ENCODE data around the gene TMEM232. TPM values are rescaled to one million over a fixed set of nuclear protein-coding genes. Genes with fewer than 3 reads are reported as not detected.

The TMEM232 gene
- total RNA-seq, 2 experiments from 2014 or later, result 0.28 to 0.76 TPM

DNA sequence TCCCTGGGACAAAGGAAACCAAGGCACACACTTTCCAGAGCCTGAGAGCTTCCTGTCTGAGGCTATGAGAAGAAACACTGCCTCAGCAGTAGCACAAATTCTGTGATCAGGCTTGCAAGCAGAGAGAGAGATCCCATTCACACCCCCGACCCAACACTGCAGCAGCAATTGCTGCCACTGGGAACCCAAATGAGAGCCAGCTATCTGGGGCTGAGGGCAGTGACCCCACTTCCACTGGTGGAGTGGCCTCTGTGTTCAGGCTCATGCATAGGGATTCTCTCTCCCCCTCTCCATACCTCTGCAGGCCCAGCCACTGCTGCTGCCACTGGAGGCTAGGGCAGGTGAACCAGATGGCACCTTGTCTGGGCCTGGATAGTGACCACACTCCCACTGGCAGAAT is 95.2 kb downstream of the TMEM232 start:
- no peak overlapping the region for H3K27ac Mint-ChIP-seq
- H3K36me3 Mint-ChIP-seq, result no peaks in the 10 kb centered on the region
- no peak overlapping the region for H3K4me3 Mint-ChIP-seq
- H3K9me3 Mint-ChIP-seq (ENCODE audit: low read depth), result no peaks in the 10 kb centered on the region
- no peaks in the 10 kb centered on the region for H3K27me3 Mint-ChIP-seq
- DNase-seq (no peak), ATAC-seq (no peak)
- no peaks in the 10 kb centered on the region for H3K4me1 Mint-ChIP-seq
- CTCF ChIA-PET, result no interaction called here

DNA sequence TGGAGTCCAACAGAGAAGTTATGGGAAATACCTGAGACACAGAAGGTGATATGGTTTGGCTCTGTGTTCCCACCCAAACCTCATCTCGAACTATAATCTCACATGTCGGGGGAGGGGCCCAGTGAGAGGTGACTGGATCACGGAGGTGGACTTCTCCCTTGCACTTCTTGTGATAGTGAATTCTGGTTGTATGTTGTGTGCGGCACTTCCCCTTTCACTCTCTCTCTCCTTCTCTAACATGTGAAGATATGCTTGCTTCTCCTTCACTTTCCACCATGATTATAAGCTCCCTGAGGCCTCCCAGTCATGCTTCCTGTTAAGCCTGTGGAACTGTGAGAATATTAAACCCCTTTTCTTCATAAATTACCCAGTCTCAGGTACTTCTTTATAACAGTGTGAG is 96.1 kb downstream of the TMEM232 start:
- DNase-seq (no peak), ATAC-seq (no peak)
- no peaks in the 10 kb centered on the region for H3K9me3 Mint-ChIP-seq (ENCODE audit: low read depth)
- CTCF ChIA-PET, result no interaction called here
- no peaks in the 10 kb centered on the region for H3K27me3 Mint-ChIP-seq
- H3K4me1 Mint-ChIP-seq, result no peaks in the 10 kb centered on the region
- H3K36me3 Mint-ChIP-seq, result no peaks in the 10 kb centered on the region
- H3K27ac Mint-ChIP-seq, result no peak overlapping the region
- no peak overlapping the region for H3K4me3 Mint-ChIP-seq

DNA sequence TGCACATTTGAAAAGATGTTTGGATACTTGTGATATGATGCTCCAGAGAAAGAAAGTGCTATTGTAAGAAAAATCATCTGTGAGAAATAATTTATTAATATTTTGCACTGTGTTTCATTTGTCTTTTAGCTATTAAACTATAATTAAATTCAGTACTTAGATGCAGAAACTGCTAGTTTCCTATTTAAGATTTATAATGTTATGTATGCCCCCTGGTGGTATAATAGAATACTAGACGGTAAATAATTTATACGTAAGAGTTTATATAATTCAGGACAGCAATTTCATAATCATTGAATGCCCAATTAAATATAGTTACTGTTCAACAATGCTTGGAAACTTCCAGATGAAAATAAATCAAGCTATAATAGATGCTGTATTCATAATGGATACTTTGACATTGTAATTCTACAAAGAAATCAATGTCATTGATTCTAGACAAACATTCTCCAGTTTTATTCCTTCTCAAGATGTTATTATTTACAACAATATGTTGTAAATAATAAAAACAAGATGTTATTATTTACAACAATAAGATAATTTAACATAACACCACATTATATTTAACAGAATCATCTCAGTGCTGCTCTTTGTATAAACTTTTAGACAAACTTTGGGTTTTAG is 101.0 kb downstream of the TMEM232 start:
- no peaks in the 10 kb centered on the region for H3K27me3 Mint-ChIP-seq
- DNase-seq (no peak), ATAC-seq (no peak)
- CTCF ChIA-PET, result no interaction called here
- H3K4me3 Mint-ChIP-seq, result no peak overlapping the region
- H3K36me3 Mint-ChIP-seq, result no peaks in the 10 kb centered on the region
- H3K27ac Mint-ChIP-seq, result no peak overlapping the region
- H3K4me1 Mint-ChIP-seq, result no peaks in the 10 kb centered on the region
- H3K9me3 Mint-ChIP-seq (ENCODE audit: low read depth), result no peaks in the 10 kb centered on the region

DNA sequence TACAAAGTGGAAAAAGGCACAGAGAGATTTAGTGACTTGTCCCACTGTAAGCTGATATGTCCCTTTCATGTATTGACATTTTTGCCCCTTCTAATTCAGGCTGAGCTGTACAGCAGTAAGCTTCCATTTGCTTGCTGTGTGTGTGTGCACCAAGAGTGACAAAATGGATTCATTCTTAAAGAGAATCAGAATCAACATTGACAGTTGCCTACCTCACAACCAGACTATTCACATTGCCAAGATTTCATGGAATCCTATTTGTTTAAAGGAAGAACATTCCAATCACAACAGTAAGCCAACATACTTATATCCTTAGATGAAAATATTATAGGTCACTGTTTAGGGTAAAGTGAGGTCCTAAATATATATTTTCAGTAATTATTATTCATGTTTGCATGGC is 102.6 kb downstream of the TMEM232 start:
- Mint-ChIP-seq H3K27ac (no peak overlapping the region), H3K4me1 (no peaks in the 10 kb centered on the region), H3K36me3 (no peaks in the 10 kb centered on the region), H3K4me3 (no peak overlapping the region), H3K27me3 (no peaks in the 10 kb centered on the region), H3K9me3 (ENCODE audit: low read depth) (no peaks in the 10 kb centered on the region)
- no peak for DNase-seq
- CTCF ChIA-PET, result no interaction called here
- no peak for ATAC-seq

DNA sequence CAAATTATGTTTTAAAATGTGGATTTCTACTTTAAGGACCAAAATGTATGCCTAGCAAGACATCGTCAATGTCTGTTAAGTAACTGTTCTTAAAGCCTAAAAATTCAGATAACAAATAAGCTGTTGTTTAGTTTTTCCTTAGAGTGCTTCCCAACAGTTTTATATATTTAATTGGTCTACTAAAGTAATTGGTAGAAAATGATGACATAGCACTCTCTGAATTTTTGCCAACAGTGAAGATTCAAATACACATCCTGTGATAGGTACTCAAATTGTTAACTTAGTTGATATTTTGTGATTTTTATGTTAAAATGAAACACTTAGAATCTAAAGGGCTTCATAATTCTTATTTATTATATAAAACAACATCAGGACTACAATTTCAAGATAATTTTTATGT is 107.5 kb downstream of the TMEM232 start:
- Mint-ChIP-seq H3K4me1 (no peaks in the 10 kb centered on the region), H3K4me3 (no peak overlapping the region), H3K9me3 (ENCODE audit: low read depth) (no peaks in the 10 kb centered on the region), H3K36me3 (no peaks in the 10 kb centered on the region), H3K27me3 (no peaks in the 10 kb centered on the region), H3K27ac (no peak overlapping the region)
- no peak for DNase-seq
- no peak for ATAC-seq
- CTCF ChIA-PET, result no interaction called here

DNA sequence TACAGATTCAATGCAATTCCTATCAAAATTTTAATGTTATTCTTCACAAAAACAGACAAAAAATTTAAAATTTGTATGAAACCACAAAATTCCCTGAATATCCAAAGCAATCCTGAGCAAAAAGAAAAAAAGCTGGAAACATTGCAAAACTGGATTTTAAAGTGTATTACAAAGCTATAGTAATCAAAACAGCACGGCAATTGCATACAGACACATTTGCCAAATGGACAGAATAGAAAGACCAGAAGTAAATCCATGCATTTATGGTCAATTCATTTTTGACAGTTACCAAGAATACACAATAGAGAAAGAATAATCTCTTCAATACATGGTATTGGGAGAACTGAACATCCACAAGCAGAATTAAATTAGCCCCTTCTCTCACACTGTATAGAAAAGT is 110.5 kb downstream of the TMEM232 start:
- Mint-ChIP-seq H3K36me3 (no peaks in the 10 kb centered on the region), H3K4me3 (no peak overlapping the region), H3K4me1 (no peaks in the 10 kb centered on the region), H3K27ac (no peak overlapping the region), H3K9me3 (ENCODE audit: low read depth) (no peaks in the 10 kb centered on the region), H3K27me3 (no peaks in the 10 kb centered on the region)
- no peak for ATAC-seq
- DNase-seq, result no peak
- CTCF ChIA-PET, result no interaction called here

DNA sequence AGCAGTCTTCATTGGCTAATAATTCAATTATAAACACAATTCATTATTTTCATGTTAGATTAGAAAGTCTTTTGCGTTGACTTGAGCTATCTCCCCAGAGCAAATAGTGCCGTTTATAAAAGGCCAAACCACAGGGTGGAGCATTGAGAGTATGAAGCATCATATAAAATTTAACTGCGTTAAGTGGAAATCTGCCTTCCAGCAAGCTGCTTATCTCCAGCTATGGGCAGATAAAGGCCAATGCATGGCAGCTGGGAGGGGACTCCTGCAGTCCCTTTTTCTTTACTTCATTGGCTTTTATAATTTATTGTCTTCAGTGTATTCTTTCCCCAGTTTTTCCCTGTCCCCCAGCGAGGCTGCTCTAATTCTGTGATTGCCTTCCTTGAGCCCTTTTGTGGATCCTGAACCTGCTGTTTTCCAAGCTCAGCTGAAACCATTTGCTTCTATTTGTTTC is 113.7 kb downstream of the TMEM232 start:
- Mint-ChIP-seq H3K9me3 (ENCODE audit: low read depth) (no peaks in the 10 kb centered on the region), H3K4me3 (no peak overlapping the region)
- CTCF ChIA-PET, result no interaction called here

DNA sequence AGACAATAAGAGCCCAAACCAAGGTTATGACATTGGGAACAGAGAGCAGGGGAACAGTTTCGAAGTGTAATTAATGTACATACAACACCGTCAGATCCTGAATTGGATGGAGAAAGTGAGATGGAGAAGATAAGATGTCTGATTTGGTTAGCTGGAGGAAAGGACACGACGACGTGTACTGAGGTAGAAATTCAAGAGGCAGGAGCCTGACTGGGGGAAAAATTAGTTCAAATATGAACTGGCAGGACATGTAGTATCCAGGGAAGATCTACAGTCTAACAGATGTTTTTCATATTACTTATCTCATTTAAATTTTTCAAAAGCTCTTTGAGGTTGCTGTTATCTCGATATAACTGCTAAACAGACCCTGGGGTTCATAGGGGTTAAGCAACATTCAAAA is 114.7 kb downstream of the TMEM232 start:
- no peak for DNase-seq
- Mint-ChIP-seq H3K9me3 (ENCODE audit: low read depth) (no peaks in the 10 kb centered on the region), H3K27ac (no peak overlapping the region), H3K36me3 (no peaks in the 10 kb centered on the region), H3K4me1 (no peaks in the 10 kb centered on the region), H3K27me3 (no peaks in the 10 kb centered on the region), H3K4me3 (no peak overlapping the region)
- no peak for ATAC-seq
- CTCF ChIA-PET, result no interaction called here

More for the DNA sequence above, 113.7 kb downstream of the TMEM232 start:
- Mint-ChIP-seq H3K36me3 (no peaks in the 10 kb centered on the region), H3K27ac (no peak overlapping the region), H3K4me1 (no peaks in the 10 kb centered on the region), H3K27me3 (no peaks in the 10 kb centered on the region)
- DNase-seq, result no peak
- no peak for ATAC-seq

DNA sequence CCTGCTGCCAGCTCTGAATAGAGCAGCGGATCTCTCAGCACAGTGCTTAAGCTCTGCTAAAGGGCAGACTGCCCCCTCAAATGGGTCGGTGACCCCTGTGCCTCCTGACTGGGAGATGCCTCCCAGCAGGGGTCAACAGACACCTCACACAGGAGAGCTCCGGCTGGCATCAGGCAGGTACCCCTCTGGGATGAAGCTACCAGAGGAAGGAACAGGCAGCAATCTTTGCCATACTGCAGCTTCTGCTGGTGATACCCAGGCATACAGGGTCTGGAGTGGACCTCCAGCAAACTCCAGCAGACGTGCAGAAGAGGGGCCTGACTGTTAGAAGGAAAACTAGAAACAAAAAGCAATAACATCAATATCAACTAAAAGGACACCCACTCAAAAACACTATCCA is 131.6 kb downstream of the TMEM232 start:
- no peak overlapping the region for H3K4me3 Mint-ChIP-seq
- H3K36me3 Mint-ChIP-seq, result no peaks in the 10 kb centered on the region
- no peaks in the 10 kb centered on the region for H3K4me1 Mint-ChIP-seq
- ATAC-seq (no peak), DNase-seq (no peak)
- H3K9me3 Mint-ChIP-seq (ENCODE audit: low read depth), result no peaks in the 10 kb centered on the region
- H3K27ac Mint-ChIP-seq, result no peak overlapping the region
- CTCF ChIA-PET, result no interaction called here
- no peaks in the 10 kb centered on the region for H3K27me3 Mint-ChIP-seq

DNA sequence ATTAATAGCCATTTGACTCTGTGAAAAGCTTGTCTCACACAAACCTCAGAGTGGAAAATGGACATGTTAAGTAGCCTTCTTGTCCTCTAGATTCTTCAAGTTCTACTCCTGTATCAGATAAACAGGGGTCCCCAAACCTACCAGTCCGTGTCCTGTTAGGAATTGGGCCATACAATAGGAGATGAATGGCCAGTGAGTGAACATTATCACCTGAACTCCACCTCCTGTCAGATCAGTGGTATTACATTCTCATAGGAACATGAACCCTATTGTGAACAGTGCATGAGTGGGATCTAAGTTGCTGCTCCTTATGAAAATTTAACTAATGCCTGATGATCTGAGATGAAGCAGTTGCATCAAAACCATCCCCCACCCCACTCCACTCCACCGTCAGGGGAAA is 136.3 kb downstream of the TMEM232 start:
- DNase-seq, result no peak
- no peaks in the 10 kb centered on the region for H3K4me1 Mint-ChIP-seq
- no peak for ATAC-seq
- CTCF ChIA-PET, result no interaction called here
- no peaks in the 10 kb centered on the region for H3K9me3 Mint-ChIP-seq (ENCODE audit: low read depth)
- H3K27me3 Mint-ChIP-seq, result no peaks in the 10 kb centered on the region
- no peak overlapping the region for H3K27ac Mint-ChIP-seq
- H3K36me3 Mint-ChIP-seq, result no peaks in the 10 kb centered on the region
- no peak overlapping the region for H3K4me3 Mint-ChIP-seq

DNA sequence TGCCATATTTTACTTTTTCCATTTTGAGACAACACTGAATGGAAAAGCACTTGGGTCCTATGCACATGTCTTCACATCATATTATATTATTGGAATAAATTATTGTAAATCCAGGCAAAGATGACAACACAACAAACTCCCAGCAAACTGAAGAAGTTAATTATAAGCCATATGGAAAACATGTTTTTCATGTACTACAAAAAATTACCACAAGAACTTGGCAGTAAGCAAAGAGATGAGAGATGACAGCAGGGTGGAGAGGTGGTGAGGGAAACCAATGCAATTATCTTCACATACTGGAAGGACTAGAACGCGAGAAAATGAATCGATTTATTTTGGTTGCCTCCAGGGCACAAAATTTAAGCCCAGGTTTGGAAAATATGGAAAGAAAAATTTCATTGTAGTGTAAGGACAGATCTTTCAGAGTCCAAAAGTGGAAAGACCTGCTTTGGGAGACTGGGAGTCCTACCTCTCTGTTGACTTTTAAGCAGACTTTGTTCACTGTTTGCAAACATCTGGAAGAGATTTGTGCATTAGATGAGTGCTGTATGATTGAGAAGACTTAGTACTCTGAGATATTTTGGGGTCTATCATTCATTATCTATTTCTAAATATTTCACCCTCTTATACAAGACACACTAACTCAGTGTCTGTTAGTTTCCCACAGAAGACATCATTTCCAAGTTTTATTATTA is 138.0 kb downstream of the TMEM232 start:
- CTCF ChIA-PET, result no interaction called here
- H3K27me3 Mint-ChIP-seq, result peaks cover 2% of the 10 kb centered on the region
- no peaks in the 10 kb centered on the region for H3K9me3 Mint-ChIP-seq (ENCODE audit: low read depth)
- no peaks in the 10 kb centered on the region for H3K4me1 Mint-ChIP-seq
- ATAC-seq, result no peak
- H3K4me3 Mint-ChIP-seq, result no peak overlapping the region
- H3K27ac Mint-ChIP-seq, result no peak overlapping the region
- no peaks in the 10 kb centered on the region for H3K36me3 Mint-ChIP-seq
- DNase-seq, result no peak

DNA sequence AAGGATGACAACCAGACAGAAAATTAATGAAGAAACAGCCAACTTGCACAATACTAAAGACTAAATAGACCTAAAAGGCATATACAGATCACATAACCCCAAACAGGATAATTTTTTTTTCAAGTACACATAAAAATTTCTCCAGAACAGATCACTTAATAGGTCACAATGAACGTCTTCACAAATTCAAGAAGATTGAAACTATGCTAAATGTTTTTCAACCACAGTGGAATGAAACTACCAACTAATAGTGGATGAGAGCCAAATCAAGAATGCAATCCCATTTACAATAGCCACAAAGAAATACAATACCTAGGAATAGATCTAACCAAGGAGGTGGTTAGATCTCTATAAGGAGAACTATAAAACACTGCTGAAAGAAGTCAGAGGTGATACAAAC is 145.8 kb downstream of the TMEM232 start:
- DNase-seq, result no peak
- Mint-ChIP-seq H3K27ac (no peak overlapping the region), H3K4me1 (no peaks in the 10 kb centered on the region), H3K27me3 (peaks cover 5% of the 10 kb centered on the region), H3K36me3 (no peaks in the 10 kb centered on the region), H3K9me3 (ENCODE audit: low read depth) (no peaks in the 10 kb centered on the region), H3K4me3 (no peak overlapping the region)
- CTCF ChIA-PET, result no interaction called here
- ATAC-seq, result no peak

DNA sequence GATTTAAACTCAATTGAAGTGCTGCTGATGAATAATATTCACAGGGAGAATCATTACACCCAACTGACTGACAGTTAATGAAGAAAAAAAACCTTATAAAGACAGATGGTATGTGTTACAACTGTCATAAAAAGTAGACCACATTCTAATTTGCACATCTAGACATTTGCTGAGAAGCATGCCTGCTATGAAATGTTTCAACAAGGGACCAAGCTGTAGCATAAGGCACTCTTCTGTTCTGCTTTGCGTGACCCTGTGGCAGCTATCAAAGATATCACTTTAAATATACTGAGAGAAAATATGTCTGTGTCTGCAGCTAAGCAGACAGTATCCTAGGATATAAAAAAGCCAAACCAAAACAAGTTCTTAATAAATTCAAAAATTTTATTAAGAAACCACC is 153.7 kb downstream of the TMEM232 start:
- no peaks in the 10 kb centered on the region for H3K36me3 Mint-ChIP-seq
- no peaks in the 10 kb centered on the region for H3K4me1 Mint-ChIP-seq
- no peak for DNase-seq
- CTCF ChIA-PET, result no interaction called here
- no peak overlapping the region for H3K4me3 Mint-ChIP-seq
- ATAC-seq, result no peak
- H3K9me3 Mint-ChIP-seq (ENCODE audit: low read depth), result no peaks in the 10 kb centered on the region
- H3K27ac Mint-ChIP-seq, result no peak overlapping the region
- no peaks in the 10 kb centered on the region for H3K27me3 Mint-ChIP-seq

DNA sequence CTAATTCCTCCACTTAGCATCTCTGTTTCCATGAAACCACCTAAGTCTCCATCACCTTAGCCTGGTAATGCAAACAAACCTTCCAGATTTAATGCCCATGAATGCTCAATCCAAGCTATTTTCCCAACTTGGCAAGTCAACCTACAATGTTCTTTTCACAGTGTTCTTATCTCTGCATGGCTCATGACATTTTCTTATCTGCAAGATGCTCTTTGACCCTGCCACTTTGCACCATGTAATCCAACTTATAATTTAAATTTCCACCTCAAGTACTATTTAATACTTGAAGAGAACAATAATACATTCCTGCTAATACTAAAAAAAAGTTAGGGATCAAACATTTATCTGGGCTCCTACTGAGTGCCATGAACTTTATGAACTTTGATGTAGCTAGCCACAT is 164.3 kb downstream of the TMEM232 start:
- Mint-ChIP-seq H3K27me3 (no peaks in the 10 kb centered on the region), H3K36me3 (no peaks in the 10 kb centered on the region), H3K27ac (no peak overlapping the region), H3K4me3 (no peak overlapping the region), H3K9me3 (ENCODE audit: low read depth) (no peaks in the 10 kb centered on the region), H3K4me1 (no peaks in the 10 kb centered on the region)
- CTCF ChIA-PET, result no interaction called here
- ATAC-seq (no peak), DNase-seq (no peak)

DNA sequence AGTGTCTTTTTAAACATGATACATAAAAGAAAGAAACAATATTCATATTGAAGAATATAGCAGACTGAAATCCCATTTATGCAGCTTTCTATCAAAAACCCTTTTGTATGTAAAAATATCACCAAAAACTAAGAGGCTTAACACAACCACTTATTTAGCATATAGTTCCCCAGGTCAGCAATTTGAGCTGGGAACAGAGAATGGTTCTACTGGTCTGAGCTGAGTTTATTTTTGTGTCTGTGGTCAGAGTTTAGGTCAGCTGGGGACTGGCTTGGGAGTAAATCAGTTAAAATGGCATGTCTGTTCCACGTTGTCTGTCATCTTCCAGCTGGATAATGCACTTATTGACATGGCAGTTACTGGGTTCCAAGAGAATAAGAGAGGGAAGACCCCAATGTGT is 165.0 kb downstream of the TMEM232 start:
- no peaks in the 10 kb centered on the region for H3K9me3 Mint-ChIP-seq (ENCODE audit: low read depth)
- ATAC-seq, result no peak
- CTCF ChIA-PET, result no interaction called here
- H3K36me3 Mint-ChIP-seq, result no peaks in the 10 kb centered on the region
- no peak overlapping the region for H3K27ac Mint-ChIP-seq
- no peak overlapping the region for H3K4me3 Mint-ChIP-seq
- H3K4me1 Mint-ChIP-seq, result no peaks in the 10 kb centered on the region
- DNase-seq, result no peak
- no peaks in the 10 kb centered on the region for H3K27me3 Mint-ChIP-seq

Data from activated CD8-positive, alpha-beta memory T cell treated with anti-CD3 and anti-CD28 coated beads, Interleukin-2, amount 10 ng/mL, durations not matched to agents 7 days and 5 days (primary cell).